Measurements from ENCODE around the gene TMLHE. TPM values are rescaled to one million over a fixed set of nuclear protein-coding genes. Genes with fewer than 3 reads are reported as not detected.

TMLHE gene
- total and polyA plus RNA-seq, 2 of the 13 experiments (the other 11 are each of a cell fraction or from before 2014, with no cell fraction given), result 12.5 to 14.2 TPM

GRCh38 chrX:155612312-155613224 is at the start of gene TMLHE, which contains the start of gene SPRY3 (continued):
- TF ChIP-seq HOMEZ (CRISPR knock-in tag; IDR thresholded peaks at IDR 0.05; ENCODE audit: low read depth), result no peak
- TF ChIP-seq AKAP8 (CRISPR knock-in tag; IDR thresholded peaks at IDR 0.05), result no peak
- peak; percentile 88 for TF ChIP-seq GABPB1 (CRISPR knock-in tag; IDR thresholded peaks at IDR 0.05)
- TF ChIP-seq ZNF644 (CRISPR knock-in tag; IDR thresholded peaks at IDR 0.05; ENCODE audit: low read depth), result no peak
- TF ChIP-seq ZNF318 (CRISPR knock-in tag; IDR thresholded peaks at IDR 0.05), result no peak
- no peak for TF ChIP-seq SMC3 (IDR thresholded peaks at IDR 0.05; ENCODE audit: low read length)
- TF ChIP-seq ZMYM4 (CRISPR knock-in tag; IDR thresholded peaks at IDR 0.05), result peak; percentile 75
- TF ChIP-seq ZFP1 (CRISPR knock-in tag; IDR thresholded peaks at IDR 0.05), result no peak
- TF ChIP-seq CERS6 (CRISPR knock-in tag; IDR thresholded peaks at IDR 0.05), result no peak
- TF ChIP-seq HOXA3 (CRISPR knock-in tag; IDR thresholded peaks at IDR 0.05), result no peak
- no peak for TF ChIP-seq ZNF383 (CRISPR knock-in tag; IDR thresholded peaks at IDR 0.05; ENCODE audit: borderline replicate concordance)
- TF ChIP-seq ZNF580 (CRISPR knock-in tag; IDR thresholded peaks at IDR 0.05; ENCODE audit: borderline replicate concordance, low read depth), result no peak
- peak; percentile 64; the same call in 1 of the 2 replicates for TF ChIP-seq MXD3 (CRISPR knock-in tag; IDR thresholded peaks at IDR 0.05)
- no peak for TF ChIP-seq MBNL3 (CRISPR knock-in tag; conservative IDR thresholded peaks at IDR 0.05)
- peak; percentile 67; the same call in 1 of the 2 replicates for TF ChIP-seq ZFP36L1 (CRISPR knock-in tag; IDR thresholded peaks at IDR 0.05)
- no peak for TF ChIP-seq GTF3A (CRISPR knock-in tag; conservative IDR thresholded peaks at IDR 0.05)
- TF ChIP-seq RFX1 (IDR thresholded peaks at IDR 0.05), result no peak
- TF ChIP-seq POGZ (CRISPR knock-in tag; IDR thresholded peaks at IDR 0.05), result peak; percentile 46; the same call in 1 of the 2 replicates
- no peak for TF ChIP-seq SATB2 (CRISPR knock-in tag; IDR thresholded peaks at IDR 0.05)
